HG02588 (cell line): ENCODE measurements around the gene PDZD8.
"Not testable (repeated sequence)": the region's sequence is repeated elsewhere in the genome, so short reads cannot be mapped to it uniquely, and the experiment has no call there.

Source experiments
- ATAC-seq: cut with Tn5 transposase; IDR thresholded peaks from one replicate; pipeline ENCODE4 v1.9.1; 2021; ENCODE audit warnings: mild to moderate bottlenecking, moderate library complexity; ENCODE audit not compliant: unreplicated experiment

The PDZD8 gene

DNA sequence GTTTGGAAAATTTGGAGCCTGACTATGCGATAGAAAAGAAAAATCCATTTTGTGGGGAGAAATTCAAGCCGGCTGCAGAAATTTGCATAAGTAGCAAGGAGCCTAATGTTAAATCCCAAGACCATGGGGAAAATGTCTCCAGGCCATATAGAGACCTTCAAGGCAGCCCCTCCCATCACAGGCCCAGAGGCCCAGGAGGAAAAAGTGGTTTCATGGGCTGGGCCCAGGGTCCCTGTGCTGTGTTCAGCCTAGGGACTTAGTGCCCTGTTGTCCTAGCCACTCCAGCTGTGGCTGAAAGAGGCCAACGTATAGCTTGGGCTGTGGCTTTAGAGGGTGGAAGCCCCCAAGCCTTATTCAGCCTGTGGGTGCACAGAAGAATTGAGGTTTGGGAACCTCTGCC, 71.8 kb downstream of the PDZD8 start:
- ATAC-seq, result not testable (repeated sequence)

DNA sequence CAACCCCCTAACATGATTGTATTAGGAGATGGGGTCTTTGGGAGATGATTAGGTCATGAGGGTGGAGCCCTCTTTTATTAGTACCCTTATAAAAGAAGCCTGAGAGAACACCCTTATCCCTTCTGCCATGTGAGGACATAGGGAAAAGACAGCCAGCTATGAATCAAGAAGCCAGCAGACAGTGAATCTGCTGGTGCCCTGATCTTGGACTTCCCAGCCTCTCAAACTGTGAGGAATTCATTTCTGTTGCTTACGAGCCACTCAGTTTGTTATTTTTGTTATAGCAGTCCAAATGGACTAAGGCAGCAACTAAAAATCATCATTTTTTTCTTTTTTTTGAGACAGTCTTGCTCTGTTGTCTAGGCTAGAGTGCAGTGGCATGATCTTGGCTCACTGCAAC, 74.6 kb downstream of the PDZD8 start:
- ATAC-seq, result no peak

DNA sequence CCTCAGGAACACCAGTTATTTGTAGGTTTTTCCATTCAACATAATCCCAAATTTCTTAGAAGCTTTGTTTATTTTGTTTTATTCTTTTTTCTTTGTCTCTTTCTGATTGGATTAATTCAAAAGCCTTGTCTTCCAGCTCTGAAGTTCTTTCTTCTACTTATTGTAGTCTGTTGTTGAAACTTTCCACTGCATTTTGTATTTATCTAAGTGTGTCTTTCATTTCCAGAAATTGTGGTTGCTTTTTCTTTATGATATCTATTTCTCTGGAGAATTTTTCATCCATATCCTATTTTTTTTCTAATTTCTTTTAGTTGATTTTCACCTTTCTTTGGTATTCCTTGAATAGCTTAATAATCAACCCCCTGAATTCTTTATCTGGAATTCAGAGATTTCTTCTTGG, 75.8 kb downstream of the PDZD8 start:
- no peak for ATAC-seq

DNA sequence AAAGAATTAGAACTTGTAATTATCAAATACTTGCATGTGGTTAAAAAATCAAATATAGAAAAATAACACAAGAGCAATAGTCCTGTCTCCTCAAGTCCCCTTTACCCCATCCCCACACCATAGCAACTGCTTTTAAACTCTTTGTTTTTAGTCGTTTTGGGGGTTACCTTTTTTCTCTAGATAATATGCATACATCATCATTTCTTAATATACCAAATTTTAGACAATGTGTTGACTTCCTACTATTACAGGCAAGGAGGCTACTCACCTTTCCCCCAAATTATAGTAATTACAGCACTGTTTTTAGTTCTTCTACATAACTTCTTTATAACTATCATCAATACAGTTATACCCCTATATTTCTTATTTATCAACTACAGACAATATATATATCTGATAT, 77.0 kb downstream of the PDZD8 start:
- ATAC-seq, result no peak

DNA sequence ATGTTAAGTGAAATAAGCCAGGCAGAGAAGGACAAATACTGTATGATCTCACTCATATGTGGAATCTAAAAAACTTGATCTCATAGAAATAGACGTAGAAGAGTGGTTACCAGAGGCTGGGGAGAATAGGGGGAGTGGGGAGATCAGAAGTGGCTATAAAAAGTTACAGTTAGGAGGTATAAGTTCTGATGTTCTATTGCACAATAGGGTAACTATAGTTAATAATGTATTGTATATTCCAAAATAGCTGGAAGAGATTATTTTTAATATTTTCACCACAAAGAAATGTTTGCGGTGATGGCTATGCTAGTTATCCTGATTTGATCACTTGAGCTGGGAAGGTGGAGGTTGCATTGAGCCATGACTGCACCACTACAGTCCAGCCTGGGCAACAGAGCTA, 80.5 kb downstream of the PDZD8 start:
- no peak for ATAC-seq

DNA sequence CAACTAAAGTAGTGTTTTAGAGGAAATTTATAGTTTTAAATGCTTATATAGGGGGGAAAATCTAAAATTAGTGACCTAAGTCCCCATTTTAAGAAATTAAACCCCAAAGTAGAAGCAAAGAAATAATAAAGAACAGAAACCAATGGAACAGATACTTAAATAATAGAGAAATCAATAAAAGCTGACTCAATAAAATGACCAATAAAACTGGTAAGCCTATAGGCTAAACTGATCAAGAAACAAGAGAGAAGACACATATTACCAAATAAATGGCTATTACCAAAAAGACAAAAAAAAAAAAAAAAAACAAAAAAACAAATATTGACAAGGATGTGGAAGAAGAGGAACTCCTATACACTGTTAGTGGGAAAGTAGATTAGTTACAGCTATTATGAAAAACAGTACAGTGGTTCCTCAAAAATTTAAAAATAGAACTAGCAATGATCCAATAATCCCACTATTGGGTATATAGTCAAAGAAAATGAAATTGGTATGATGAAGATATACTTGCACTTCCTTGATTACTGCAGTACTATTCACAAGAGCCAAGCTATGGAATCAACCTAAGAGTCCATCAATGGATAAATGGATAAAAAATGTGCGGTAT, 81.1 kb downstream of the PDZD8 start:
- ATAC-seq, result no peak

DNA sequence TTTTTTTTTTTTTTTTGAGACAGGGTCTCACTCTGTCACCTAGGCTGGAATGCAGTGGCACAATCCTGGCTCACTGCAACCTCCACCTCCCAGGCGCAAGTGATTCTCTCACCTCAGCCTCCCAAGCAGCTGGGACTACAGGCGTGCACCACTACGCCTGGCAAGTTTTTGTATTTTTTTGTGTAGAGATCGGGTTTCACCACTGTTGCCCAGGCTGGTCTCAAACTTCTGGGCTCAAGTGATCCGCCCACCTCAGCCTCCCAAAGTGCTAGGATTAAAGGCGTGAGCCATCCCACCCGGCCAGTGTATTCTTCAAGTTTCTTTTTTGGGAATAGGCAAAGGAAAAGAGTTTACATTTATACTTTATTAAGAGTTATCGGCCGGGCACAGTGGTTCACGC, 84.4 kb downstream of the PDZD8 start:
- not testable (repeated sequence) for ATAC-seq

DNA sequence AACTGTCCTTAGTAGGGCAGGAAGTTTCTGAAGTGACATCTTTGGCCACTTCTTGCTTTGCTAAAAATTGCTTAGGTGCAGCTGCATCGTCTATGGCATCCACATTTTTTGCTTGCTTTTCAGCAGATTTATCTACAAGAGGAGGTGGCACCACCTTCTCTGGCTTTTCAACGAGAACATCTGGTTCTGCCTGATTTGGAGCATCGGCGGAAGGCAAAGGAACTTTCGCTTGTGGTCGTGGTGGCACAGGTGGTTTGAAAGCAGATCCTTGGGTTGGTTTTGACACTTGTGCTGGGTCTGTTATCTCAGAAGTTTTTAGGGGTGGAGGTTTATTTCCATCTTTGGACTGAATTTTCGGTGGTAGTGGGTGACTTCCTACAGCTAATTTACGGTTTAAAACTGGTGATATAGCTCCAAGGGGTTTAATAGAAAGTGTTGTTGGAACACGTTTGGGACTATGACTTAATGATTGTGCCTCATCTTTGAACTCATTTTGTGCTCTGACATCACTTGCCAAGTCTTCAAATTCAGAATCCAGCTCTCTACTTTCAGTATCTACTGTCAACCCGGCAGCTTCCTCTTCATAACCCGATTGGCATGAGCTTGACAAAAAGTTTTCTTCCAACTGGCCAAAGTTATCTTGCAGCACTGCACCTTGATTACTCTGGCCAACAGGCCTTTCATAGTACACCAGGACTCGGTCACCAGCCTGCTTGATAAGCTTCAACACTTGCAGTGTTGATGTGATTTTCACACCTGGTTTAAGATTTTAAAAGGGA, 90.3 kb downstream of the PDZD8 start:
- no peak for ATAC-seq

DNA sequence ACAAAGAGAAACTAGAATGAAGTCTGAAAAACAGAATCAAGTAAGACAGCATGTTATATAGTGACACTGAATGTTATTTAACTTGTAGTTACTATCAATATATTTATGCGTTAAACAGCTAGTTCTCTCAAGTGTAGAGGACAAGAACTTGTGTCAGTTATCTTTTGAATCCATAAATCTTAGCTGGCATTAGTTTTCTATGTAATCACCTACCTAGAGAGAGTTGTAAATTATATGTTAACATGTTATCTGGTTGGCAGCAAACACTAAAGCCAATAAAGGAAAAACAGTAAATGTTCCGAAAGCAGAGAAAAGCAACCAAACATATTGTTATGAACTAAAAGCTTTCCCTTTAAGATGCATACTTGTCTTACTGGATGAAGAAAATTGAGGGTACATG, 97.6 kb downstream of the PDZD8 start:
- no peak for ATAC-seq

DNA sequence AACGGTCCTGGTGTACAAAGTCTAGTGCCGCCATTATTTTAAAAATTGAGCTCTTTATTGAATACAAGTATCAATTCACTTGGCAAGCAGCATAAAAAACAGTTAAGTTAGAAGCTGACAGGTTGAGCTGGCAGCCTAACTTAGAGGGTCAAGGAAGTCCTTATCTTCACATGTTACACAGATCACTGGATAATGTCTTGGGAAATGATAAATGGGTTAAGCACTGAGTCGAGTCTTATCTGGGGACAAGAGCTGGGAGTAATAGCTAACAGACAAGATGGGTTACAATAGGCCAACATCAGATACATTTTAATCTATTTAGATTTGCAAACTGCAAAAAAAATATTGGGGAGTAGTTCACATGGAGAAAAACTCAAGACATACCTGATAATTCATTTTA, 100.1 kb downstream of the PDZD8 start:
- ATAC-seq, result no peak

DNA sequence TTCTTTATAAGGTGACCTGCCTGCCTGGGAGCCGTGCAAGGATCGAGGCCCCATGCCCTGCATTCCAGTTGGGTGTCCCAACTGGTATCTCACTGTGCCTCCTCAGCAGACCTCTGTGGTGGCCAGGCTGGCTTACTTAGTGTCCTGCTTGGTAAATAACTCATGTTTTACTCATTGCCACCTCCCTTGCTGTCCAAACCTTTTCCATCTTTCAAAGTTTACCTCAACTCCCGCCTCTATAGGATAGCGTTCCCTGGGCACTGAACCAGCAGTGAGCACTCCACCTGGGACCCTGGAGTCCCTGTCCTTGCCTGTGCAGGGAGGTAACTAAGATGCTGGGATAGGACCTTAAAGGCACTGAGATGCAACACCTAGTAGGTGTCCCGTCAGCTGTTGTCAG, 100.7 kb downstream of the PDZD8 start:
- ATAC-seq, result no peak

DNA sequence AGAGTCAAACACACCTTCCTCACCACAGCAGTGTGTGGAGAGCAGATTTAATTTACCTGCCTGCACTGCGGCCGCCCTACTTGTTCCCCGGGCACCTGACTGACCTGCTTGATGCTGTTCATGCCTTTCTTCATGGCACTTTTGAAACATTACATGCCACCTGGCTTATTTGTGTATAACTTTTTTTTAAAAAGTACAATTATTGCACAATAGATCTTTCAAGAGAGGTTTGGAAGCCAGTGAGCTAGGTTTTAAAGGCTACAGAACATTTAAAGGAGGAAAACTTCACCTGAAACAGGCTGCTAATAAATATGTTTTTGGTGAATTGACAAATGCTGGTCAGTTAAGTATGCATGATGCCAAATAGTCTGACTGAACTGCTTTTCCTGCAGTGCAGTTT, 101.3 kb downstream of the PDZD8 start:
- ATAC-seq, result no peak

DNA sequence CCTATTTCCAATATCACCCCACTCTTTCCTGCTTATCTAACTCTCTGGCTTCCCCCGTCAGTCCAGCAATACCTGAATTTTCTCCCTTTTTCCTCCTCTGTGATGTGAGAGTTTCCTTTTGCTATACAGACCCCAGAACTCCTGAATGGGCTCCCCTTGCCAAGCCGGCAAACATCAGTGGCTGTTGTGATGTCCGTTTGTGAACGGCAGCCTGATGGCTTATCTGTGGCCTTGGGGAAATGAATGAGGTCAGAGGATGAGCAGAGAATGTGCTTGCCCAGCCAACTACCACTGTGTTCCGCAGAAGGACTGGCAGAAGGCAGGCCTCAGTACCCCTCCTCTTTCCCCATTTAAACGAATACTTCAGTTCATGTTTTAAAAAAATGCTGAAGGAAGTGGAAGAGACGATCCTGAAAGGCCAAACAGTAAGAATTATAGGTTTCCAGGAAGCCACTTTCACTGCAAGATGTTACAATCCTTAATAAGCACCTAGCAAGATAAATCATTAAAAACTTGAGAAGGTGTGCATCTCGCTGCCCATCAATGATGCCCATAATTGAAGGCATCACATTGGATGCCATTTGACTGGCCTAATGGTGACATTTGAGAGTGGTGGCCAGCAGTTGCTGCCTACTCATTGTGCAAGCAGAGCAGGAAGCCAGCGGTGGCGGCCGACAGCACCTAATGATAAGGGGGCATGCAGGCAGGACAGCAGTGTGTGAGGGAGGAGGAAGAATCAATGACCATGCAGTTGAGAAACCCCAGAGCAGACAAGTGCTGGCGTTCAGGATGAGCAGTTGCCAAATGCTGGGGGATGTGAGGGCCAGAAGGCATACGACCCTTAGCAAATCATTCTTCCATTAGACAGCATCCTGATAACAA, 102.8 kb downstream of the PDZD8 start:
- ATAC-seq, result no peak

DNA sequence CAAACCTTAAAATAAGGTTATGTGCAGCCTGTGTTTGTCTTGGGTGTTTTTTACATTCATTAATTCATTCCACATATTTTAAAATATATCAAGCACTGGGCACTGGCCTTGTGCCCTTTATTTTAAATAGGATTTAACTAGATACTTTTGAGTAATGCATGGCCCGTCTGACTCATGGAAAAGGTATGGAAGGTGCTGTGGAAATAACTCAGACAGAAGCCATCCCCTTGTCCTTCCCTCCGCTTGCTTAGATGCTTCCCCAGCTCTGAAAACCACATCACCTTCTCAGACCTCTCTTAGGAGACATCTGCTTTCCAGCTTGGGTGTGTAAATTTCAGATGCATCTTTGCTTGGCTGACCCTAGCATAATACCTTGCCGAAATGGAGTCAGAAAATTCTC, 103.8 kb downstream of the PDZD8 start:
- no peak for ATAC-seq

DNA sequence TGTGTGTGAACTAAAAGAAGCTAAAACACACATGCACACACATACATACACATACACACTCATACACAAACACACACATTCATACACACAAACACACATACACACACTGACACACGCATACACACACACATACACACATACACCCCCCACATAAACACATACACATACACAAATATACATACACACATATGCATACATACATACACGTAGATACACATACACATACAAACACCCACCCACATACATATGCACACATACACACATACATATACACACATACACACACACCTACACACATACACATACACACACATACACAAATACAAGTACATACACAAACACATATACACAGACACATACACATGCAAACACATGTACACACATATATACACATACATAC, 106.3 kb downstream of the PDZD8 start:
- no peak for ATAC-seq

DNA sequence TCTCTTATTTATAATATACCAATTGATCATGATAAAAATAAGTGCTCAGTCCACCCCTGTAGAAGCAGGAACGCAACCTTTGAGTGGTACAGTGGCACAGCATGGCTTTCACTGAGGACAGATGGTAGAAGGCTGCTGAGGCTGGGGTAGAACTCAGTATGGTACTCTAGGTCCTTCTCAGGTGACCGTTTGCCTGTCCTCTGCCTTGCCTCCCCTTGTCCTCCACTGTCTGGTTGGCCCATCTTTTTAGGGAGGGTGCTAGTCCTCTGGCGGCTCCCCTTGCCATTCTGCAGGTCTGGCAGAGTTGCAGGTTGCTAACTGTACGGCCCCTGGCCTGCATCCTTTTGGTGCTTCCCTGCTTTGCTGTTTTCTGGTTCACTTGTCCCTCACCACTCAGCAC, 107.0 kb downstream of the PDZD8 start:
- no peak for ATAC-seq

DNA sequence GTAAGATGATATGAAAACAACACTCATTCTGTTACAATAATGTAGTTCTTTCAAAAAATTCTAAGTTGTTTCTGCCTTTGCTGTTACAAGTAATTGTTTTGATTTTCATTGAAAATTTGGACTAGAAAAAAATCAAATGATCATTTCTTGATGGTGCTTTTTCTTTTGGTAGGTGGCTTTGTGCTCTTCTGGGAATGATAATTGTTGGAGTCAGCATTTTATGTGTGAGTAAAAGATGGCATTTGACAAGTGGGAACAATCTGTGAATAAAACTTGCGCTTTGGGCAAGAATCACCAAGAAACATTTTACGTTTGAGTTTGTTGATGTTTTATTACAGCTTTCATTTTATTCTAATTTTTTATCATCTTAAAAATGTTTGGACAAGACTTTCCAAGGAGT, 108.4 kb downstream of the PDZD8 start:
- no peak for ATAC-seq

DNA sequence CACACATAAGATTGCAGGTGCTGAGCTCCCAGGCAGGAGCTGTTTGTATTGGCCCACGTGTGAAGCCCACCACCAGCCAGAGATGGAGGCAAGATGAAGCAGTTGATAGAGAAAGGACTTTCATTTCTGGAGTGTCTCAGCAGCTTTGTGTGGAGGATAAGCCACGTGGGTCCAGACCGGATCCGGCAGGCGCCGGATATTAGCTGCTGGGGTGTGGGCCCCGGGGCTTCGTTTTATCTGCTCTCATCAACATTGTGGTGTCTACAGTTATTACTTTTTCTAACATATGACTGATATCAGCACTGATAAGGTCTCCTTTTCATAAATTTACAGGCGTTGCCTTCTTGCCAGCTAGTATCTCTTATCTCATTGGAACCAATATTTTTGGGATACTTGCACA, 108.8 kb downstream of the PDZD8 start:
- ATAC-seq, result no peak

DNA sequence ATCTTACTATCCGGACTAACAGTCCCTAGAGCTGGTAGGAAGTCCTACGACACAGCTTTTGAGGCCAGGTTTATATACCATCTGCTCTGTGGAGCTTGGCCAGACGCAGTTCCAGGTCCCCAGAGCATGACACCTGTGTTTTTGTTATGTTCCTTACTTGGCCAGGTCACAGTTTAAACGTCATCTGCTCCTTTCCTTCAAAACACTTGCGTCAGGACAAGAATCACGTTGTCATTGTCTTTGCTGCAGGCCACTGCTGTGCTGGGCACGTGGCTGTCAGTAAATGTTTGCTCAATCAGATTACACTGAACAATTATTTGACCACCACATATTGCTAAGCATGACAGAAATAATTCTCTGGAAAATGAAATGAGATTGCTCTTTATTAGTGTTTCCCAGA, 110.5 kb downstream of the PDZD8 start:
- ATAC-seq, result no peak

DNA sequence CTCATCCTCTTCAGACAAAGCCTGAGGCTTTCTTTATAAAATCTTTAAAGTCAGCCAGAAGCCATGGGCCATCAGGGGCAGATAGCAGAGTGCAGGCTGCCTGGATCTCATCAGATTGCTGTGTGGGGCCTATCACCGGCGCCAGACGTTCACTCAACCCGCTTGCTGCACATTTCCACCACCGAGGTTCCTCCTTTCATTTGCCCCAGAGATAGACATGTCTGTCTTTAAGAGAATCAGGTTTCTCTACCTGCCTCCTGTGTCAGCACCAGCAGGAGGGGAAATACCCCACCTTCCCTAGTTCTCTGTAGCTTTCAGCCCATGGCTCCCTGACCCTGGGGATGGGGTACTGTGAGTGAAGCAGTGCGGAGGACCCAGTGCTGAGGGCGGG, 112.3 kb downstream of the PDZD8 start:
- no peak for ATAC-seq

DNA sequence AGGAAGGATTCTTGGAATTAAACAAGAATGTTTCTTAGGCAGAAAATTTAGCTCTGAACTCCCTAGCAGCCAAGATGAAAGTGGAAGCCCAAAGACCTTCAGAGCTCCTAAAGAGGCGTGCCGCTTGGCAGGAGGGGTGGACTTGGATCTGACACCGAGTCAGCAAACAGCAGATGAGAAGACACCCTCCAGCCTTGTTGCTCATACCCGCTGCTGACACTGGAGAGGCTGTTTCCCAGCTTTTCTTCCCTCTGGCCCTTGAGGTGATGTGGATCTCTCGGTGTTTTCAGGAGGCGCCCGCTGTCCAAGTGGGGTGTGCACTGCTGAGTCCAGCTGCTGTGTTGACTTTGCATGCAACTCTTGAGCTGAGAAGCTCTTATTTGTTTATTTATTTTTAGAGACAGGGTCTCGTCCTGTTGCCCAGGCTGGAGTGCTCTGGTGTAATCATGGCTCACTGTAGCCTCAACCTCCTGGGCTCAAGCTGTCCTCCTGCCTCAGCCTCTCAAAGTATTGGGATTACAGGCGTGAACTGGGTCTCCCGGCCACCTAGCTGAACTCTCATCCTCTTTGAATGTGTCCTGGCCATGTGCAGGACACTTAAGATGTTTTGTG, 112.8 kb downstream of the PDZD8 start:
- ATAC-seq, result no peak

DNA sequence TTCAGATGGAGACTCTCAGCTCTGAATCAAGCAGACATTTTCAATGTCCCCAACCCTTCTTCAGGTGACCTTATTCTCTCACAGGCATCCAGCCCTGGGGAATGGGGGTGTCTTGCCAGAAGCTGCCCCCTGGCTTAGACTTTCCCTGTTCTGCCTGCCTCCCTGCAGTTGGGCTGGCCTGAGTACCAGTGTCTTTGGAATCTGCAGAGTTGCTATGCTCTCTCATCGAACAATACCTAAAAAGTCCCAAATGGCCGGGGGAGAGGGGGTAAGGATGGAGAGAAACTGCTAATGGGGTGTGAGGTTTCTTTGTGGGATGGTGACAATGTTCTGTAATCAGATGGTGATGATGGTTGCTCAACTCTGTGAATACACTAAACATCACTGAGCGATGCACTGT, 113.7 kb downstream of the PDZD8 start:
- no peak for ATAC-seq
